OCI-LY7 (cell line): Measurements from ENCODE around the gene DDX43. TPM values are rescaled to one million over a fixed set of nuclear protein-coding genes. Genes with fewer than 3 reads are reported as not detected.

ENCODE experiments used
- BruUV-seq: library from RNA; stranded (reverse); fragments of 400-500 nt; replicated peaks from 2 replicates; lab custom pipeline; 2021; lab: Mats Ljungman, UMichigan
- CTCF ChIA-PET: fragments of 300-600 bp; sonication (Branson Sonifier 250); formaldehyde crosslinking; loops from one replicate; lab custom pipeline; 2022; ENCODE audit warnings: antibody characterized with exemption; ENCODE audit not compliant: unreplicated experiment; lab: Charles Lee
- POLR2A ChIA-PET: fragments of 300-600 bp; sonication (Branson Sonifier 250); formaldehyde crosslinking; loops from one replicate; lab custom pipeline; 2022; ENCODE audit warnings: antibody characterized with exemption; lab: Charles Lee
- DNase-seq: peaks from one replicate; pipeline ENCODE4 v3.0.0-alpha.2; 2015; ENCODE audit warnings: low spot score
- H2AFZ ChIP-seq: fragments of 200-600 bp; sonication (generic), shearing (Covaris generic); 2 replicates; pipeline ENCODE4 v1.6.1; 2014; ENCODE audit warnings: mild to moderate bottlenecking, antibody characterized with exemption, low read length, moderate library complexity
- H3K27ac ChIP-seq: fragments of 200-600 bp; sonication (generic); 2 replicates; pipeline ENCODE4 v1.5.1; 2014; ENCODE audit warnings: mixed run types, low read depth, mild to moderate bottlenecking, moderate library complexity, low read length, inconsistent platforms; ENCODE audit not compliant: poor library complexity, severe bottlenecking
- H3K36me3 ChIP-seq: fragments of 200-600 bp; sonication (generic); 2 replicates; pipeline ENCODE4 v1.6.1; 2014; ENCODE audit warnings: mild to moderate bottlenecking, antibody characterized with exemption, low read length, moderate library complexity, mixed read lengths; ENCODE audit not compliant: insufficient read depth
- H3K4me1 ChIP-seq: fragments of 200-600 bp; sonication (generic); 2 replicates; pipeline ENCODE4 v1.5.1; 2014; ENCODE audit warnings: mild to moderate bottlenecking, low read length; ENCODE audit not compliant: insufficient read depth, poor library complexity, severe bottlenecking
- H3K4me2 ChIP-seq: fragments of 200-600 bp; sonication (generic); 2 replicates; pipeline ENCODE4 v1.6.1; 2014; ENCODE audit warnings: mild to moderate bottlenecking, low read length
- H3K4me3 ChIP-seq: fragments of 200-600 bp; sonication (generic); 2 replicates; pipeline ENCODE4 v1.5.1; 2014; ENCODE audit warnings: mild to moderate bottlenecking, low read depth, low read length; ENCODE audit not compliant: poor library complexity, severe bottlenecking
- H3K79me2 ChIP-seq: fragments of 200-600 bp; sonication (generic); 2 replicates; pipeline ENCODE4 v1.6.1; 2016; ENCODE audit warnings: low read depth, mild to moderate bottlenecking, low read length, moderate library complexity, mixed read lengths; ENCODE audit not compliant: insufficient read depth
- H3K9me2 ChIP-seq: fragments of 200-600 bp; sonication (generic); 2 replicates; pipeline ENCODE4 v1.6.1; 2016; ENCODE audit warnings: mild to moderate bottlenecking, low read length, mixed read lengths; ENCODE audit not compliant: insufficient read depth
- H3K9me3 ChIP-seq: fragments of 200-600 bp; sonication (generic); 2 replicates; pipeline ENCODE4 v1.6.1; 2014; ENCODE audit warnings: mild to moderate bottlenecking, mixed run types, low read length, mixed read lengths
- H4K20me1 ChIP-seq: fragments of 200-600 bp; sonication (generic); 2 replicates; pipeline ENCODE4 v1.6.1; 2014; ENCODE audit warnings: mild to moderate bottlenecking, antibody characterized with exemption, low read length, moderate library complexity, mixed read lengths; ENCODE audit not compliant: insufficient read depth
- EZH2phosphoT487 ChIP-seq: fragments of 200-600 bp; sonication (generic); IDR thresholded peaks from 2 replicates; pipeline ENCODE4 v1.6.1; 2018; ENCODE audit warnings: low read depth, borderline replicate concordance, mild to moderate bottlenecking, mixed run types, antibody characterized with exemption, low read length, moderate library complexity, mixed read lengths
- intact Hi-C: fragments of 100-400 bp; cut with micrococcal nuclease; formaldehyde crosslinking; loops from one replicate; pipeline ENCODE4 v1.10.0; 2022; ENCODE audit not compliant: unreplicated experiment
- total RNA-seq, 2 experiments: library from RNA; depleted of rRNA in 1 of 2; stranded (reverse); fragments of >200 nt in 1 of 2; shearing (Covaris generic) in 1 of 2; gene quantifications; 2 replicates each; pipeline ENCODE4 v1.2.3, GENCODE V29; 2014 to 2022
- TF ChIP-seq, protein P1 (sequence below): fragments of 200-600 bp; sonication (generic); conservative IDR thresholded peaks from 2 replicates; pipeline ENCODE4 v1.5.1; 2014; ENCODE audit warnings: mild to moderate bottlenecking, antibody characterized with exemption, low read length, moderate library complexity, mixed read lengths

Gene DDX43
- total RNA-seq, 2 experiments from 2014 or later, result not detected

GRCh38 chr6:73421534-73421933, 26.9 kb downstream of the DDX43 start:
- no peaks in the 10 kb centered on the region for H3K9me2 ChIP-seq
- ChIA-PET CTCF (no interaction called here), POLR2A (interaction anchor here (1.2 kb wide), 1 partner anchor 21 kb away, joined by 4 read pairs; no protein-coding TSS in a partner anchor)
- H3K9me3 ChIP-seq, result 0 out of 2 replicates have a peak, but pooled peaks cover 5% of the 10 kb centered on the region
- no peak overlapping the region for H2AFZ ChIP-seq
- TF ChIP-seq EZH2phosphoT487, result no peak
- TF ChIP-seq, protein P1, sequence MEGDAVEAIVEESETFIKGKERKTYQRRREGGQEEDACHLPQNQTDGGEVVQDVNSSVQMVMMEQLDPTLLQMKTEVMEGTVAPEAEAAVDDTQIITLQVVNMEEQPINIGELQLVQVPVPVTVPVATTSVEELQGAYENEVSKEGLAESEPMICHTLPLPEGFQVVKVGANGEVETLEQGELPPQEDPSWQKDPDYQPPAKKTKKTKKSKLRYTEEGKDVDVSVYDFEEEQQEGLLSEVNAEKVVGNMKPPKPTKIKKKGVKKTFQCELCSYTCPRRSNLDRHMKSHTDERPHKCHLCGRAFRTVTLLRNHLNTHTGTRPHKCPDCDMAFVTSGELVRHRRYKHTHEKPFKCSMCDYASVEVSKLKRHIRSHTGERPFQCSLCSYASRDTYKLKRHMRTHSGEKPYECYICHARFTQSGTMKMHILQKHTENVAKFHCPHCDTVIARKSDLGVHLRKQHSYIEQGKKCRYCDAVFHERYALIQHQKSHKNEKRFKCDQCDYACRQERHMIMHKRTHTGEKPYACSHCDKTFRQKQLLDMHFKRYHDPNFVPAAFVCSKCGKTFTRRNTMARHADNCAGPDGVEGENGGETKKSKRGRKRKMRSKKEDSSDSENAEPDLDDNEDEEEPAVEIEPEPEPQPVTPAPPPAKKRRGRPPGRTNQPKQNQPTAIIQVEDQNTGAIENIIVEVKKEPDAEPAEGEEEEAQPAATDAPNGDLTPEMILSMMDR, result no peak
- H3K36me3 ChIP-seq, result no peaks in the 10 kb centered on the region
- no peaks in the 10 kb centered on the region for H3K4me1 ChIP-seq
- no peak for DNase-seq
- BruUV-seq, result no TSS peak
- no peak overlapping the region for H3K4me3 ChIP-seq
- no peaks in the 10 kb centered on the region for H3K79me2 ChIP-seq
- intact Hi-C loops, result no loop called here
- H3K27ac ChIP-seq, result no peak overlapping the region
- no peaks in the 10 kb centered on the region for H4K20me1 ChIP-seq
- H3K4me2 ChIP-seq, result no peak overlapping the region

DNA sequence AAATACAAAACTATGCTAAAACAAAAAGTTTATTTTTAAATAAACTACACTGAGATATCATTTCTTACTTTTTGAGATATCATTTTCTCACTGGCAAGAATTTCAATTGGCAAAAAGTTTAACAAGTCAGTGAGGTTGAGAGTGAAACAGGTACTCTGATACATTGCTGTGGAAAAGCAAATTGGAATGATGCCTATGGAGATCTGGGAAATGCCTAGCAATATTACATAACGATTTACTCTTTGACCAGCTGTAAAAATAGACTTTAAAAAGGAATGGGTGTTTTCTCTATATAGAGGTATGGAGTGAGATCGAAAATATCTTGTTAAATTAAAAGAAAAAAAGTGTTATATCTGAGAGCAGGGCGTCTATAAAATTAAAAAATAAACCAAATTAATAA, 40.6 kb downstream of the DDX43 start:
- no peaks in the 10 kb centered on the region for H3K9me3 ChIP-seq
- H3K9me2 ChIP-seq, result no peaks in the 10 kb centered on the region
- no peaks in the 10 kb centered on the region for H4K20me1 ChIP-seq
- no peaks in the 10 kb centered on the region for H3K4me1 ChIP-seq
- H3K36me3 ChIP-seq, result no peaks in the 10 kb centered on the region
- no peak overlapping the region for H2AFZ ChIP-seq
- ChIA-PET CTCF (no interaction called here), POLR2A (interaction anchor here (0.6 kb wide), 3 partner anchors 49 to 104 kb away, joined by 3 to 4 read pairs (median 3); no protein-coding TSS in a partner anchor)
- BruUV-seq, result no TSS peak
- no peak overlapping the region for H3K4me2 ChIP-seq
- TF ChIP-seq, protein P1, result no peak
- TF ChIP-seq EZH2phosphoT487, result no peak
- no peaks in the 10 kb centered on the region for H3K79me2 ChIP-seq
- H3K4me3 ChIP-seq, result no peak overlapping the region
- H3K27ac ChIP-seq, result no peak overlapping the region
- DNase-seq, result no peak
- intact Hi-C loops, result no loop called here

DNA sequence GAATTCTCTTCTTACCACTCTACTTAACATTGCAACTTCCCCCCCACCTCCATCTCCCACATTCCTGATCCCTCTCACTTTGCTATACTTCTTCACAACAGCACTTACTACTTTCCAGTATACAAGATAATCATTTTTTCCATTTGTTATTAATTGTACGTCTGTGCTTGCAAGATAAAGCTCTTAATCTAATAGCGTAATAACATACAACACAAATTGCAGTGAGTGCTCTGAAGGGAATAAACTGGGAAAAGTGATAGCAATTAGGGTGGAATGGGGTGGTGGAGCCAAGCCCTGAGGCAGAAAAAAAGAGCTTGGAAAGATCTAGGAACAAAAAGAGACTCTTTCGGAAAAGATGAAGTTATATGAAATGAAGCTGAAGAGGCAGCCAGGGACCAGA, 48.9 kb downstream of the DDX43 start:
- intact Hi-C loops, result no loop called here

More for the DNA sequence above, 48.9 kb downstream of the DDX43 start:
- Histone ChIP-seq H3K4me1 (peaks cover 19% of the 10 kb centered on the region), H3K27ac (no peak overlapping the region), H3K9me3 (no peaks in the 10 kb centered on the region), H4K20me1 (no peaks in the 10 kb centered on the region), H3K79me2 (no peaks in the 10 kb centered on the region), H3K9me2 (no peaks in the 10 kb centered on the region), H2AFZ (no peak overlapping the region), H3K36me3 (no peaks in the 10 kb centered on the region), H3K4me2 (no peak overlapping the region), H3K4me3 (no peak overlapping the region)
- no TSS peak for BruUV-seq
- POLR2A ChIA-PET, result no interaction called here
- CTCF ChIA-PET, result no interaction called here
- no peak for DNase-seq
- TF ChIP-seq, protein P1, result no peak
- TF ChIP-seq EZH2phosphoT487, result no peak
